OCI-LY3 (cell line): ENCODE results near the gene HLF.

Source experiments
- H2AFZ ChIP-seq: fragments of 200-600, 300-600 bp; shearing (Covaris generic); 2 replicates; pipeline ENCODE4 v1.6.0; 2014; ENCODE audit warnings: antibody characterized with exemption, low read depth, low read length
- H3K27ac ChIP-seq: fragments of 200-600, 300-600 bp; sonication (generic); 2 replicates; pipeline ENCODE4 v1.5.1; 2014; ENCODE audit warnings: mild to moderate bottlenecking, low read length, moderate library complexity, mixed read lengths
- H3K27me3 ChIP-seq: fragments of 200-600, 300-600 bp; sonication (generic); 2 replicates; pipeline ENCODE4 v1.6.1; 2014; ENCODE audit warnings: low read depth, low read length, mixed read lengths
- H3K36me3 ChIP-seq: fragments of 200-600, 300-600 bp; sonication (generic); replicated peaks from 2 replicates; pipeline ENCODE3; 2014; ENCODE audit warnings: low read depth, low read length, mixed read lengths
- H3K4me1 ChIP-seq: fragments of 300-600, 200-600 bp; sonication (generic); 2 replicates; pipeline ENCODE4 v1.6.1; 2014; ENCODE audit warnings: low read length, mixed read lengths
- H3K4me2 ChIP-seq: fragments of 200-600, 300-600 bp; sonication (generic); 2 replicates; pipeline ENCODE4 v1.6.1; 2014; ENCODE audit warnings: low read length, mixed read lengths
- H3K4me3 ChIP-seq: fragments of 300-600, 200-600 bp; sonication (generic); 2 replicates; pipeline ENCODE4 v1.5.1; 2014; ENCODE audit warnings: antibody characterized with exemption, mild to moderate bottlenecking, low read length, moderate library complexity
- H3K79me2 ChIP-seq: fragments of 300-600, 200-600 bp; shearing (Covaris generic); 2 replicates; pipeline ENCODE4 v1.6.1; 2014; ENCODE audit warnings: mild to moderate bottlenecking, low read length, mixed read lengths
- H3K9ac ChIP-seq: fragments of 300-600, 200-600 bp; shearing (Covaris generic); 2 replicates; pipeline ENCODE4 v1.6.0; 2014; ENCODE audit warnings: mild to moderate bottlenecking, low read length, moderate library complexity
- H3K9me3 ChIP-seq: fragments of 200-600, 300-600 bp; shearing (Covaris generic); 2 replicates; pipeline ENCODE4 v1.6.1; 2014; ENCODE audit warnings: low read length, mixed read lengths; ENCODE audit not compliant: insufficient read depth
- H4K20me1 ChIP-seq: fragments of 200-600, 300-600 bp; sonication (generic); 2 replicates; pipeline ENCODE4 v1.6.1; 2016; ENCODE audit warnings: low read length, mixed read lengths; ENCODE audit not compliant: insufficient read depth
- CTCF ChIP-seq: fragments of 200-600, 300-600 bp; sonication (generic); IDR thresholded peaks from 2 replicates; pipeline ENCODE4 v1.5.1; 2014; ENCODE audit warnings: antibody characterized with exemption, low read length, low read depth
- EZH2phosphoT487 ChIP-seq: fragments of 200-600 bp; shearing (Covaris generic); IDR thresholded peaks from 2 replicates; pipeline ENCODE4 v1.6.1; 2018; ENCODE audit warnings: antibody characterized with exemption, mixed run types, low read depth

HLF gene

GRCh38 chr17:55241097-55241496 lies 23.7 kb upstream of the HLF start:
- peaks cover 51% of the 10 kb centered on the region for H3K4me1 ChIP-seq
- peak overlapping the region; percentile 91 for H3K27ac ChIP-seq
- H3K4me2 ChIP-seq: peak overlapping the region; percentile 72
- no peaks in the 10 kb centered on the region for H3K9me3 ChIP-seq
- no peak overlapping the region for H3K4me3 ChIP-seq
- peaks cover 2% of the 10 kb centered on the region for H3K36me3 ChIP-seq
- TF ChIP-seq CTCF: no peak
- no peak for TF ChIP-seq EZH2phosphoT487
- no peaks in the 10 kb centered on the region for H3K79me2 ChIP-seq
- no peak overlapping the region for H2AFZ ChIP-seq
- H3K27me3 ChIP-seq: no peaks in the 10 kb centered on the region
- peak overlapping the region; percentile 18; the same call in 1 of the 2 replicates for H3K9ac ChIP-seq
- H4K20me1 ChIP-seq: no peaks in the 10 kb centered on the region

GRCh38 chr17:55242476-55242875 lies 22.3 kb upstream of the HLF start:
- Histone ChIP-seq H3K36me3 (peaks cover 7% of the 10 kb centered on the region), H3K9ac (no peak overlapping the region), H3K4me2 (no peak overlapping the region), H3K79me2 (no peaks in the 10 kb centered on the region), H4K20me1 (no peaks in the 10 kb centered on the region), H3K27ac (no peak overlapping the region), H3K4me1 (peaks cover 37% of the 10 kb centered on the region), H3K4me3 (no peak overlapping the region), H2AFZ (no peak overlapping the region), H3K9me3 (0 out of 2 replicates have a peak, but pooled peaks cover 2% of the 10 kb centered on the region), H3K27me3 (no peaks in the 10 kb centered on the region)
- TF ChIP-seq CTCF (no peak), EZH2phosphoT487 (no peak)

- Histone ChIP-seq H4K20me1 (no peaks in the 10 kb centered on the region), H2AFZ (no peak overlapping the region), H3K4me3 (no peak overlapping the region), H3K9me3 (0 out of 2 replicates have a peak, but pooled peaks cover 6% of the 10 kb centered on the region), H3K4me2 (no peak overlapping the region), H3K79me2 (no peaks in the 10 kb centered on the region), H3K27me3 (no peaks in the 10 kb centered on the region), H3K9ac (no peak overlapping the region), H3K36me3 (peaks cover 7% of the 10 kb centered on the region), H3K27ac (no peak overlapping the region), H3K4me1 (peaks cover 7% of the 10 kb centered on the region)
- TF ChIP-seq CTCF (no peak), EZH2phosphoT487 (no peak)
These were observed 18.8 kb upstream of the HLF start for GRCh38 chr17:55245986-55246385.

DNA sequence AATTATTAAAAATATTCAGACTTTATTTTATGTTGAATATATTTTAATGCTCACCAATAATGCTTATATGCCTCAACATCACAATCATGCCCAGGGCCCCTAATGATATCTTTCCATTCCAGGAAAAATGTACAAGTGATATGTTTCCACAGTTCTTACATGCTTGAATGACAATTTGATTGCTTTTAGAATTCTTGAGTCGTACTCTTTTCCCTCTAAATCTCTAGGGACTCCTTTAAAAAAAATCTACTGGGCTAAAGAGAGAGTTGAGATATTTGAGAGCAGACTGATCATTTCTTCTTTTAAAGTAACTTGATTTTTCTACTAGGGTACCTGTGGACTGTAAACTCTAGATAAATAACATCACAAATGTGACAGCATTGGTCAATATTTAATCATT lies 18.2 kb upstream of the HLF start:
- Histone ChIP-seq H3K4me2 (no peak overlapping the region), H3K36me3 (peaks cover 6% of the 10 kb centered on the region), H2AFZ (no peak overlapping the region), H3K9ac (no peak overlapping the region), H3K79me2 (no peaks in the 10 kb centered on the region), H3K9me3 (0 out of 2 replicates have a peak, but pooled peaks cover 6% of the 10 kb centered on the region), H3K4me3 (no peak overlapping the region), H4K20me1 (no peaks in the 10 kb centered on the region), H3K27me3 (no peaks in the 10 kb centered on the region), H3K27ac (no peak overlapping the region), H3K4me1 (peaks cover 1% of the 10 kb centered on the region; the same call in 1 of the 2 replicates)
- TF ChIP-seq EZH2phosphoT487: no peak
- no peak for TF ChIP-seq CTCF
